HepG2 (cell line): ENCODE data around the gene PMFBP1. TPM values are rescaled to one million over a fixed set of nuclear protein-coding genes. Genes with fewer than 3 reads are reported as not detected.

Experiments used
- AKNA ChIP-seq: sonication (generic); formaldehyde crosslinking; IDR thresholded peaks from 2 replicates; pipeline ENCODE4 v1.4.0; 2020; ENCODE audit warnings: missing genetic modification reagents, borderline replicate concordance
- ATF3 ChIP-seq: sonication (generic); formaldehyde crosslinking; IDR thresholded peaks from 2 replicates; pipeline ENCODE4 v1.4.0; 2020; ENCODE audit warnings: missing genetic modification reagents
- BRCA1 ChIP-seq: sonication (generic); formaldehyde crosslinking; IDR thresholded peaks from 2 replicates; pipeline ENCODE4 v1.4.0; 2020; ENCODE audit warnings: missing genetic modification reagents
- GFI1 ChIP-seq: sonication (generic); formaldehyde crosslinking; IDR thresholded peaks from 2 replicates; pipeline ENCODE4 v1.5.0; 2020; ENCODE audit warnings: missing genetic modification reagents, mild to moderate bottlenecking, borderline replicate concordance
- KLF13 ChIP-seq: sonication (generic); formaldehyde crosslinking; IDR thresholded peaks from 2 replicates; pipeline ENCODE4 v1.4.0; 2020; ENCODE audit warnings: mild to moderate bottlenecking, missing genetic modification reagents
- KLF9 ChIP-seq: IDR thresholded peaks from 2 replicates; pipeline ENCODE4 v1.6.1; 2016; ENCODE audit warnings: low read depth
- MXD4 ChIP-seq: IDR thresholded peaks from 2 replicates; pipeline ENCODE4 v1.6.1; 2016; ENCODE audit warnings: mild to moderate bottlenecking, missing biosample characterization, missing genetic modification reagents
- SIX1 ChIP-seq: sonication (generic); formaldehyde crosslinking; IDR thresholded peaks from 2 replicates; pipeline ENCODE4 v1.4.0; 2020; ENCODE audit warnings: missing genetic modification reagents, borderline replicate concordance
- SNAPC2 ChIP-seq: sonication (generic); formaldehyde crosslinking; IDR thresholded peaks from 2 replicates; pipeline ENCODE4 v1.8.1; 2022; ENCODE audit warnings: mild to moderate bottlenecking, missing genetic modification reagents
- SRSF4 ChIP-seq: fragments of 200-400 bp; formaldehyde crosslinking; IDR thresholded peaks from one replicate; pipeline ENCODE4 v1.6.1; 2018; ENCODE audit warnings: mild to moderate bottlenecking, low read depth, low read length, moderate library complexity; ENCODE audit not compliant: poor library complexity, severe bottlenecking
- TAF1 ChIP-seq: sonication (generic); formaldehyde crosslinking; IDR thresholded peaks from 2 replicates; pipeline ENCODE4 v1.4.0; 2020; ENCODE audit warnings: missing genetic modification reagents
- TIGD3 ChIP-seq: sonication (generic); formaldehyde crosslinking; IDR thresholded peaks from 2 replicates; pipeline ENCODE4 v1.5.1; 2020; ENCODE audit warnings: mild to moderate bottlenecking, missing genetic modification reagents, borderline replicate concordance
- TRAFD1 ChIP-seq: sonication (generic); formaldehyde crosslinking; IDR thresholded peaks from 2 replicates; pipeline ENCODE4 v1.5.1; 2020; ENCODE audit warnings: missing genetic modification reagents, mild to moderate bottlenecking, borderline replicate concordance
- ZBTB33 ChIP-seq: sonication (generic); formaldehyde crosslinking; IDR thresholded peaks from 2 replicates; pipeline ENCODE4 v1.4.0; 2020; ENCODE audit warnings: missing genetic modification reagents
- ZC3H4 ChIP-seq: sonication (generic); formaldehyde crosslinking; IDR thresholded peaks from 2 replicates; pipeline ENCODE4 v1.4.0; 2020; ENCODE audit warnings: missing genetic modification reagents, borderline replicate concordance
- ZNF430 ChIP-seq: sonication (generic); formaldehyde crosslinking; IDR thresholded peaks from 2 replicates; pipeline ENCODE4 v1.9.0; 2021; ENCODE audit warnings: mild to moderate bottlenecking, missing genetic modification reagents
- ZNF768 ChIP-seq: sonication (generic); formaldehyde crosslinking; IDR thresholded peaks from 2 replicates; pipeline ENCODE4 v1.4.0; 2020; ENCODE audit warnings: missing genetic modification reagents
- ZNF792 ChIP-seq: IDR thresholded peaks from 2 replicates; pipeline ENCODE4 v1.6.1; 2016
- ZSCAN25 ChIP-seq: sonication (generic); formaldehyde crosslinking; IDR thresholded peaks from 2 replicates; pipeline ENCODE4 v1.8.0; 2022; ENCODE audit warnings: mild to moderate bottlenecking, missing genetic modification reagents
- polyA plus RNA-seq, 8 experiments: library from polyadenylated mRNA; depleted of rRNA in 3 of 8; stranded (reverse) in 7 of 8; unstranded in 1 of 8; fragments of >200 nt; fragmentation: Illumina TruSeq in 4 of 8; extraction: Trizol in 4 of 8; gene quantifications; 2 replicates each; pipeline versions ENCODE4 v1.2.1 to v1.2.3, GENCODE V29; 2011 to 2016; ENCODE audit warnings: low read depth in 4 of 8, missing spikeins in 1 of 8, mixed read lengths in 1 of 8; ENCODE audit not compliant: insufficient read depth in 1 of 8
- total RNA-seq, 5 experiments: library from RNA; depleted of rRNA; stranded (reverse); fragments of >200 nt; fragmentation: Illumina TruSeq; extraction: Trizol; gene quantifications; 2 replicates each; pipeline ENCODE4 v1.2.3, GENCODE V29; 2016; ENCODE audit warnings: low read depth in 1 of 5

Gene PMFBP1
- total and polyA plus RNA-seq, 2 of the 13 experiments (the other 11 are each of a cell fraction or from before 2014, with no cell fraction given), result 1.9 to 3.8 TPM

GRCh38 chr16:72072514-72073342 lies 99.2 kb downstream of the PMFBP1 start (continued):
- no peak for TF ChIP-seq KLF9
- 0 out of 2 replicates have a peak, but pooled peaks have one; percentile 18 for TF ChIP-seq SNAPC2 (CRISPR knock-in tag)
- peak; percentile 89 for TF ChIP-seq GFI1 (CRISPR knock-in tag)
- no peak; the same call in 1 of the 2 replicates for TF ChIP-seq BRCA1 (CRISPR knock-in tag)
- no peak for TF ChIP-seq ATF3 (CRISPR knock-in tag)
- TF ChIP-seq TIGD3 (CRISPR knock-in tag), result no peak
- TF ChIP-seq ZNF430 (CRISPR knock-in tag), result 0 out of 2 replicates have a peak, but pooled peaks have one; percentile 14
- 0 out of 2 replicates have a peak, but pooled peaks have one; percentile 13 for TF ChIP-seq ZBTB33 (CRISPR knock-in tag)
- TF ChIP-seq MXD4 (CRISPR knock-in tag), result peak; percentile 83; the same call in 1 of the 2 replicates
- TF ChIP-seq TRAFD1, result no peak
- no peak for TF ChIP-seq ZC3H4
- TF ChIP-seq AKNA, result no peak
- TF ChIP-seq ZSCAN25 (CRISPR knock-in tag), result no peak; the same call in 1 of the 2 replicates
- TF ChIP-seq SIX1, result peak; percentile 37; the same call in 1 of the 2 replicates
- no peak for TF ChIP-seq TAF1 (CRISPR knock-in tag)
- no peak for TF ChIP-seq KLF13 (CRISPR knock-in tag)
- TF ChIP-seq SRSF4, result no peak
- no peak for TF ChIP-seq ZNF768
- TF ChIP-seq ZNF792 (CRISPR knock-in tag), result peak; percentile 56; the same call in 1 of the 2 replicates
